ENCODE data around the gene TXNRD1.
"Not testable (repeated sequence)": the region's sequence is repeated elsewhere in the genome, so short reads cannot be mapped to it uniquely, and the experiment has no call there.

TXNRD1 gene

DNA sequence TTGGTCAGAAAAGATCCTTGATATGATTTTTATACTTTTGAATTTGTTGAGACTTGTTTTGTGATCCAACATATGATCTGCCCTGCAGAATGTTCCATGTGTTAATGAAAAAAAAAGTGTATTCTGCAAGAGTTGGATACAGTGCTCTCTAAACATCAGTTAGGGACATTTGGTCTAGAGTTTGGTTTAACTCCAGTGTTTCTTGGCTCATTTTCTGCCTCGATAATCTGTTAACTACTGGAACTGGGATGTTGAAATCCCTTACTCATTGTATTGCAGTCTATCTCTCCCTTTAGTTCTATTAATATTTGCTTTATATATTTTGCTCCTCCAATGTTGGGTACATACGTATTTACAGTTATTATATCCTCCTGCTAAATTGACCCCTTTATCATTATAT lies 18.3 kb upstream of the TXNRD1 start:
- DNase-seq = no peak

DNA sequence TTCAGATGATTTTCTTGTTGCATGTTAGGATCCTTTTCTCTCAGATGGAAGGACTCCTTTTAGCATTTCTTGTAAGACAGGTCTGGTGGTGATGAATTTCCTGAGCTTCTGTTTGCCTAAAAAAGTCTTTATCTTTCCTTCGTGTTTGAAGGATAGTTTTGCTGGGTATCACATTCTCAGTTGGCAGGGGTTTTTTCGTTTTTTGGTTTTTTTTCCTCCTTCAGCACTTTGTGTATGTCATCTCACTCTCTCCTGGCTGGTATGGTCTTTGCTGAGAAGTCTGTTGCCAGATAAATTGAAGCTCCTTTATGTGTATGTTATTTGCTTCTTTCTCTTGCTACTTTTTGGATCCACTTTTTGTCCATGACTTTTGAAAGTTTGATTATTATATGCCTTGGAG lies 15.6 kb upstream of the TXNRD1 start:
- no peak for DNase-seq

DNA sequence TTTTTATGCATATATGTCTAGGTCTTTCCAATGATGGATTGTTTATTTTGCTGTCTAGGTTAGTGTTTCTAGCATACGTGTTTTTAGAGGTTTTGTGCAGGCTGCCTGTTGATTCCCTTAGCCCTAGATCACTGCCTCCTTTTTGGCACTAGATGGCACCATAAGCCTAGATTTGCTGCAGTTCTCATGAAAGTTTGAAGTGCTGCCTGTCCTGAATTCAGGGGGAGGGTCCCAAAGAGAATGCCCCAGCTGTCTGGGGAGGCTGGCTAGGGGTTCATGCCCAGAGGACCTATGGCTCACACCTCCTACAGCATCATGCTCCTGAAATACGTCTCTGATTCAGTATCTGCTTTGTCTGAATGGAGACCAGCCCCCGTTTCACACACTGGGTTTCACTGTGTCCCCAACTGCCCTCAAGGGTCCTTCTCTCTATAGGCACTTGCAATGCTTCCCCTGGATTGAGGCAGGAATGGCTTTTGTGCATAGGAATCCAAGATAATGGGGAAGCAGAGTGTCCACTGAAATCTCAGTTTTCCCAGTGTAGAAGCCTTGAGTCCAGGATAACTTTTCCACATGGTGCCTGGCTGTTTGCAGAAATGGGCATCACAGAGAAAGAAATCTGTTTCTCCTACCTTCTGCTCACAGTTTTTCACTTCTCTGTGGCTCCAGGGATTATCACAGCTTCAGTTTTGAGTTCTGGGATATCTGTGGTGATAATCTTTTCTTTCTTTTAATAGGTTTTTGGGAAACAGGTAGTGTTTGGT lies 14.2 kb upstream of the TXNRD1 start:
- peak; percentile 34 for DNase-seq

DNA sequence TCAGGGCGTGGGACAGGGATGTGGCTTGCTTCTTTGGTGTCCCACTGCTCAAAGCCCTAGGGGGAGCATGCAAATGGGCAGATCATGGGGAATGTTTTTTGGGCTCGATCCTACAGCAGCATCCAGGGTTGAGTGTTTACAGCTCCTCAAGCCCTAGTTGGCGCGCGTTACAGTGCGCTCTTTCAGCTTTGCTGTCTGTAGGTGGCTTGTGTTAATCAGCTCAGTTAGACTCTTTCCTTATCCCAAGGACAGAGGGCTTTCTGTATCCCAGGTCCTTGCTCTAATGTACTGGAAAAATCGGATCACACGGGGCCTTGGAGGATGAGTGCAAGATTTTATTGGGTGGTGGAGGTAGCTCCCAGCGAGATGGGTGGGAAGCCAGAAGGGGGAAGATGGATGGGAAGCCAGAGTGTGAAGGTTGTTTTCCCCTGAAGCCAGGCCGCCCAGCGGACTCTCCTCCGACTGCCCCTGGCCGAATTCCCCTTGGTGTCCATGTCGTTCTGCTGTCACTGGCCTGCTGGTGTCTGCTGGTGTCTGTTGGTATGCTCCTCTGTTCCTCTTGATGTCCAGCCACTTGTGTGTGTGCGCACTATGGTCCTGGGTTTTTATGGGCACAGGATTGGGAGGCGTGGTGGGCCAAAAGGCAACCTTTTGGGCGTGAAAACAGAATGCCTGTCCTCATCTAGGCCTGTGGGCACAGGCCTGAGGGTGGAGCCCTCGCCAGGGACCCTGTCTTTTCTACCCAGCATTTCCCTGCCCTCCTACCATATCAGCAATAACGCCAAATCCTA lies 10.7 kb upstream of the TXNRD1 start:
- DNase-seq = no peak

DNA sequence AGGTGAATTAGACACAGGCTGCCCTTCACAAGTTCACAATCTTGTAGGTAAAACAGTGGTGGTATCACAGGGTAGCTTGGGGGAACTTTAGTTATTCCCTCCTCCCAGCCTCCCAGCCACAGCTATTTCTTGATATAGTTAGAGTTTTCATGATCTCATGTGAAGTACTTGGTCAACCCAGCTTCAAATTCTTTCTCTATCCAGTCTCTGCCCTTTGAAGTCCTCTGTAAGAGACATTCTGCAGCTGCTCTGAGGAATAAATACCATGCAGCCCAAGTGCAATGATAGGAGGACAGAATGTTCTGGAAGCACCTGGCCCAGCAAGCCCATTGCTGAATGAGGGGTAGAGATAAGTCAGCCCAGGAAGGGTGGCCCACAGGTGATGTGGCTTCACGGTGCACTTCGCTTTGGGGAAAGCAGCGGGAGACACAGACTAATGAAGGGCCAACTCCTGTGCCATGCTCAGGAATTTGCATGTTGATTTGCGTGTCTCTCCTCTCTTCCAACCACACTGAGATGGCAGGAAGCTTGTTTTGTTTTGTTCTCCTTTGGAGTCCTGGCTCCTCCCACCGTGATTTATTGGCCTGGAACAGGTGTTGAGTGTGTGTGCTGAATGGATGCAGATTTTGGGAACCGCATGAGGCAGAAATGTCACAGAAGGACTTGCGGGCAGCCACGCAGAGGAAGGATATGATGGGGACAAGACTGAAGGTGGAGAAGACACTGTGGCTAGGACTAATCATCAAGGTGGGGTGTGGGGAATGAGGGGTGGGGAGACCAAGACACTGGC lies 8.0 kb upstream of the TXNRD1 start:
- DNase-seq = no peak

DNA sequence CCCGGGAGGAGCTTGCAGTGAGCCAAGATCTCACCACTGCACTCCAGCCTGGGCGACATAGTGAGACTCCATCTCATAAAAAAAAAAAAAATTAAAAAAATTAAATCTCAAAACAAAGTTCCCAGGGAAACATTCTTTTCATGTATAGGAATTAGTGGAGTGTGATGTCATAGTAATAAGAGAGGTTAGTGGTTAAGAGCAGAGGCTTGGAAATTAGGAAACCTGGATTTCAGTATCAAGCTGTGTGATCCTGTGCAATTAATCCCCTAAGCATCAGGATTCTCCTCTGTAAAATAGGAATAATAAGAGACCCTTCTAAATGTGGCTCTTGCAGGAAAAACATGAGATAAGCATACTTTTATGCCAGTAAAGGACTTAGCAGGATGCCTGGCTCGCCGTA lies 3.1 kb upstream of the TXNRD1 start:
- DNase-seq = no peak

DNA sequence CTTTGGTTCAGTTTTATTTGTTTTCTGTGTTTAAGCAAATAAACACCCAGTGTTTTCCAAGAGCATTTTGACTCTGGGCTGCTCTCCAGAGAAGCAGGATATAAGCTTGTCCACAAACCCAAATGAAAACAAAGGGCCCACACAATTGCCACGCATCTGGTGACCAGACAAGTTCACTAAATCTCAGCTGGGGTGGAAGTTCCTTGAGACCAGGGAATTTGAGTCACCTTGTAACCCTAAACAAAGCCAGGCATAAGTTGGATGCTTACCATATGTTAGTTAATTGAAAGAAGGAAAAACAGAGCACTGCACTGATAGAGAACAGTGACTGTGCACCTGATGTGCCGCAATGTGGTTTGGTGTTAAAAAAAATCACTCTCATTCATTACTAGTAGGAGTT lies 1.6 kb upstream of the TXNRD1 start:
- no peak for DNase-seq

DNA sequence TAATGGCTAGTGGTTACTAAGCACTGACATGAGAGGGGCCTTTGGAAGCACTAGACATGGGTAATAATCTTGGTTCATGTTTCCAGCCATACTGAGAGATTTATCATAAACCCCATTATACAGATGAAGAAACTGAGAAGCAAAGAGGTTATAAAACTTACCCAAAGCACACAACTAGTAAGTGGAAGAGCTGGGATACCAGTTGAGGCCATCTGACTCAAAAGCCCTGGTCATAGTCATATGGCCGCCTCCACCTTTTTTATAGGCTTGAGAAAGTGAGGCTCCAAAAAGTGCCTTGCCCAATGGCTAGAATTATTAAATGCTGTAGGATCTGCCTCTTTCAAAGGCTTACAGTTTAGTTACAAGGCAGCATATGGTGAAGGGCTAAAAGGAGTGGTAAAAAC lies 944 bp downstream of the TXNRD1 start:
- no peak for DNase-seq

DNA sequence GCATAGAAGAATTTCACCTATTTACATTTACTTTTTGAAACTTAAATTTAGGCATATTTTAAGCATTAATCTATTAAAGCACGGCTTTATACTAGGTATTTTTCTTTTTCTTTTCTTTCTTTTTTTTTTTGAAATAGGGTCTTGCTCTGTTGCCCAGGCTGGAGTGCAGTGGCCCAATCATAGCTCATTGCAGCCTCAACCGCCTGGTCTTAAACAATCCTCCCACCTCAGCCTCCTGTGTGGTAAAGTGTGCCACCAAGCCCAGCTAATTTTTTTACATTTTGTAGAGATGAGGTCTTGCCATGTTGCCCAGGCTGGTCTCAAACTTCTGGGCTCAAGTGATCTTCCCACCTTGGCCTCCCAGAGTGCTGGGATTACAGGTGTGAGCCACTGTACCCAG lies 2.9 kb downstream of the TXNRD1 start:
- DNase-seq = not testable (repeated sequence)

DNA sequence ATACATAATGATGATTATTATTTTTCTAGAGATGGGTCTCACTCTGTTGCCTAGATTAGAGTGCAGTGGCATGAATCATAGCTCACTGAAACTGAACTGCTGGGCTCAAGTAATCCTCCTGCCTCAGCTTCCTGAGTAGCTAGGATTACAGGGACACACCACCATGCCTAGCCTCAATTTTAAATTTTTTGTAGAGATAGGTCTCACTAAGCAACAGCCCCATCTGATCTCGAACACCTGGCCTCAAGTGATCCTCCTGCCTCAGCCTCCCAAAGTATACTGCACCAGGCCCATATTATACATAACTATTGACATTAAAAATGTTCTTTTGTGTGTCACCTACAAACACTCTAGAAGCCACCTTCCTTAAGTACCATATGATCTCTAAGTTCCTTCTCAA lies 3.4 kb downstream of the TXNRD1 start:
- DNase-seq = no peak

DNA sequence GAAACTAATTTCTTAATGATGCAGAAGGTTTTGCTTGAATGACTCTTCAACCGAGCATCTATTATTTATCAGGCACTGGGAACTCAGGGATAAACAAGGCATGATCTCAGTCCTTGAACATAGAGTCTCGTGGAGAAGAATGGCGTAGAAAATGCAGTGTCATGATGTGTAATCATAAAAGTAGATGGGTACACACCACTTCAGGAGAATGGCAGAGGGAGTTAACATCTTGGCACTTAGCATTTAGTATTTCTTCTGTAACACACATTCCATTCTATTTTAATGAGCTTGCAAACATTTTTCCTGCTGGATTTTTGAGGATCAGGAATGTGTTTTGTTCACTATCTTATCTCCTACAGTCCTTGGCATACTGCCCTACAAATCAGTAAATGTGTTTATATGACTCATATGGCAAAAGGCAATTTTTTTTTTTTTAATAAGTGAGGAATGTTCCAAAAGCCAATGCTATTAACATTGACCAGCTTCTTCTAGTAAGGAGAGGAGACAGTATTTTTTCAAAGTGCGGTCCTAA lies 3.8 kb downstream of the TXNRD1 start:
- DNase-seq = no peak

DNA sequence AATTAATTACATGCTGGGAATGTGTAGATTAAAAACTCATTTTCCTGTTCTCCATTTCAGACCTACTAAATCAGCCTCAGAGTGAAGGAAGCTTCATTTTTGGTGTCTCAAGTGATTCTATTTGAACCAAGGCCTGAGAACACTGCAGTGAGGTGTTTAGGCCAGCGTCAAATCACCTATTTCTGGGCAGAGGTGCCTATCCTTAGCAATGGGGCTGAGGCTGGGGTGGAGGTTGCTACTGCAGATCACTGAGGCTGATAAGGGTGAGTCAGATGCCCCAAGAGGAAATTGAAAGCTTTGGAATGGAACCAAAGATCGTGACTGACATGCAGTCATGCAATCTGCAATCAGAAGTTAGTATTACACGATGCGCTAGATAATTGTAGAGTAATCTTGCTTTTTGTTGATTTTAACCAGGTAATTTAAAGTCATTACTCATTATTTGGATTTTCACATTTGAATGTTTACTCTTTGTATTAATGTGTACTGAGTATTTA lies 4.4 kb downstream of the TXNRD1 start:
- DNase-seq = peak; percentile 82

DNA sequence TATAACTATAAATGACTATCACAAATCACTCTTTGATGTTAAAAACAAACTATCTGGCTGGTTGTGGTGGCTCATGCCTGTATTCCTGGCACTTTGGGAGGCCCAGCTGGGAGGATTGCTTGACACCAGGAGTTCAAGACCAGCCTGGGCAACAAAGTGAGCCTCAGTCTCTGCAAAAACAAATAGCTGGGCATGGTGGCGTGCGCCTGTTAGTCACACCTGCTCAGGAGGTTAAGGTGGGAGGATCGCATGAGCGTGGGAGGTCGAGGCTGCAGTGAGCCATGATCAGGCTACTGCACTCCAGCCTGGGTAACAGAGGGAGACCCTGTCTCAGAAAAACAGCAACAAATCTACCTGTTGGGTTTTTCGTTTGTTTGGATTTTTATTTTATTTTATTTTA lies 5.4 kb downstream of the TXNRD1 start:
- no peak for DNase-seq

DNA sequence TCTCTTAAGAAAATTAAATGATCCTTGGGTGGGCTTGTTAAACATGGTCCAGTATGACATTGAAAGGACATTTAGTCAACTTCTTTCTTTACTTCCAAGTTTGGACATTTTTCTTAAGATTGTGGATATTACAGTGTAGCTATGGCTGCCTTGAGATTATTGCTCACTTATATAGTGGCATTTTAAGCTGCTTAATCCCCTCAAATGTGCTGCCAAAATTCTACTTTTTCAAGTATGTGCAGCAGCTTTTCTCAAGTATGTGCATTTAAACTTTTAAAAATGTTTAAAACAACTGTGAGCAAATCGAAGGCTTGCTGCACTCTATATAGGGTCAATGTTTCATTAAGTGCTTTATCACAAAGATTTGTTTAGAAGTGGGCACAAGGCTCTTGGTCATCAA lies 7.4 kb downstream of the TXNRD1 start:
- DNase-seq = no peak

DNA sequence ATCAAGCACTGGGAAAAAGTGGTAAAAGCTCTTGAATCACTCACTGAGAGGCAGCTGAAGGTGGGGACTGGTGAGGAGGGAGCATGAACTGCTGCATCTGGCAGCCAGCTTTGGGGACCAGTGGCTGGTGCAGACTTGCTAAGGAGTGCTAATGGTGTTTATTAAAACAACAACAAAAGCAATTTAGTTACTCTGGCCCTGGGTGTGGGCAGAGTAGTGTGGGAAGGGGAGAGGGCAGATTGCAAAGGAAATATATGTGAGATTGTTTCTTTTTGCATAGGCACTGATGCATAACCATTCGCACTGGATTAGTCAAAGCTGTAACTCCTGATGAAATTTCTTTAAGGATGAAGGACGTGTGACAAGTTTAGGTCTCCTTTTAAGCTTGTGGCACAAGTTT lies 8.1 kb downstream of the TXNRD1 start:
- no peak for DNase-seq

DNA sequence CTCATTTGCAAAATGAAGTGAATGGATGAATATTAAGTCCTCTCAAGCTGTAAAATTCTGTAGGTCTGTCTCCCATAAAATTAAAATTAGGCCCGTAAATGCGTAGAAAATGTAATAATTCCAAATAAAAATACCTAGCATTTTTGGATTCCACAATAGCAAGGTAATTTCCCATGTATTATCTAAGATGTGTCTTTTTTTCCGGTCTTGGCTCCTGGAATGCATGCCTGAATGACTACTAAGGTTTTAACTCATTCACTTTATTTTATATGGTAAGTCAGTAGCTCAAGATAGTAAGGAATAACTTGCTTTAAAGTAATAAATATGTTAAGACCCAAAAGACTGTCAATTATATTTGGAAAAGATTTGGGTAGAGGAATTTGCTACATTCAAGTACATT lies 11.1 kb downstream of the TXNRD1 start:
- no peak for DNase-seq

DNA sequence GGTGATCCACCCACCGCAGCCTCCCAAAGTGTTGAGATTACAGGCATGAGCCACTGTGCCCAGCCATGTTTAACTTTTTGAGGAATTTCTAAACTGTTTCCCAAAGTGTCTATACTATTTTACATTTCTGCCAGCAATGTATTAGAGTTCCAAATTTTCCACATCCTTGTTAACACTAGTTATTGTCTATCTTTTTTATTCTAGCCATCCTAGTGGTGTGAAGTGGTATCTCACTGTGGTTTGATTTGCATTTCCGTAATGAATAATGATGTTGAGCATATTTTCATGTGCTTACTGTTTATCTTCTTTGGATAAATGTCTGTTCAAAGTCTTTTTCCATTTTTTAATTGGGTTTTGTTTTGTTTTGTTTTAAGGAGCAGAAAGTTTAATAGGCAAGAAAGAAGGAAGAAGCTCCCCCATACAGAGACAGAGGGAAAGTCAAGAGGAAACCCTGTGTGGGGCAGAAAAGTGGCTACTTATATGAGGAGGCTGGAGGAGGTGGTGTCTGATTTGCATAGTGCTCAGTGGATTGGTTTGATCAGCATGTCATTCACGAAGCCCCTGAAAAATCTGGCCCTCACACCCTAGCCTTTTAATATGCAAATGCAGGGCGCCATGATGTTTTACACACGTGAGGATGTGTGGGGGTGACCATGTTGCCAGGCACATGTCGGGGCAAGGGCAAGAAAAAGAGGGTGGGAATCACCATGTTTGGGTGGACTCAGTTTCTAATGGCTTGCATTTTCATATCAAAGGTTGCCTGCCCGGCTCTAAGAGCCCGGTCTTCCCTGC lies 14.9 kb downstream of the TXNRD1 start:
- DNase-seq = no peak

DNA sequence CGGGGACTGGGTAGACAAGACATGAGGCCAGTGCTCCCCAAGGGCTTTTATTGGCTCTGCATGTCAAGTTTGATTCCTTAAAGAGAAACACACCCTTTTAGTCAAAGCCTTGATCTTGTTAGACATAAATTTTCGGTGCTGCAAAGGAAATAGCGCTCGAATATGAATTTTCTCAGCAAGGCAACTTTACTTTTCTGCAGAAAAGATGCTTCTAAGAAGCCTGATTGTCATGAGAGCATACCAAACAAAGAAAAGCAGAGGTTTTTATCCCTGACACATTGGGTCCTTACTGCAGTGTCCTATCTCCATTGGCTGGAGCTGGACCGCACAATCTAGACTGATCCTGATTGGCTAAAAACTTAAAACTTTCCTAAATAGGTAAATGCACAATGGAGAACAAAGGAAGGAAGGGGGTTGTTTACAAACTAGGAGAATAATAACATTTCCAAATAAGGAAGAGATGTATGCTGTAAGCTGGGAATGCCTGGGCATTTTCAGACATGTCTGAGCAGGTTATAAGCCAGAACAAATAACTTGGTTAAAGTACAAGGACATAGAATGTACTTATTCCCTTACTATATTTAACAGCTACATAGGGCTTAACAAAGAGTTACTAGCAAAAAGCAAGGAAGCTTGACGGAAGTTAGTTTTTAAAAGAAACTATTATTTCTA lies 17.2 kb downstream of the TXNRD1 start:
- DNase-seq = no peak

DNA sequence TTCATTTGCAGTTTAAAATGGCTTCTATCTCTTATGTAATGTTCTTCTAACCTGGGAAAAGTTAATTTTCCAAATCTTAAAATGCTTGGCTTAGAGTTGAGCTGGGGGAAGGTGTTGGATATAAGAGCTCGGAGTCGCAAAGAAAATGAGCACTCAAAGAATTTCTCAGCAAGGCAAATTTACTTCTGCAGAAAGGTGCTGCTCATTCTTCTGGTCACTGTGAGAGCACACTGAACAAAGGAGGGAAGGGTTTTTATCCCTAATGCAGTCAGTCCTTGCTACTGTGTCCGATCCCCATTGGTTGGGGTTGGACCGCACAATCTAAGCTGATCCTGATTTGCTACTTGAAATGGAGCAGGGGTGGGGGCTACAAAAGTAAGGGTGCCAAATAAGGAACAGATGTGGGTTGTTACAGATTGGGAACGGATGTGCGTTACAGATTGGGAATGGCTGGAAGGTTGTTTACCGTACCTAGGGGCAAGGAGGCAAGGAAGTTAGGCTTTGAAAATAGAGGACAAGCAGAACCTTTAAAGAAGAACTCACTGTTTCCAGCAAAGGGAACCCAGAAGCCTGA lies 19.4 kb downstream of the TXNRD1 start:
- no peak for DNase-seq

DNA sequence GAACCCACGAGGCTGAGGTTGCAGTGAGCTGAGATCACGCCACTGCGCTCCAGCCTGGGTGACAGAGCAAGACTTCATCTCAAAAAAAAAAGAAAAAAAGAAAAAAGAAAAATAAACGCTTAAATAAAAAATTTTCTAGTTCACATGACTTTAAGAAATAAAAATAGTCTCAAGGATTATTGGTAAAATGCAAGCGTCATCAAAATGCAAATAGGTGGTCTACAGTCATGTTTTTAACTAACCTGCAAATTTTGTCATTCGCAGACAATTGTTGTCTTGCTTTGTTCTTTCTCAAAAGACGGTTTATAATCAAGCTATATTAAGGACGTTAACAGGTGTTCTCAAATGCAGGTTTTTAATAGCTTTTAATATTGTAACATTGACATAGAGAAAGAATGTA lies 22.4 kb downstream of the TXNRD1 start:
- DNase-seq = no peak

DNA sequence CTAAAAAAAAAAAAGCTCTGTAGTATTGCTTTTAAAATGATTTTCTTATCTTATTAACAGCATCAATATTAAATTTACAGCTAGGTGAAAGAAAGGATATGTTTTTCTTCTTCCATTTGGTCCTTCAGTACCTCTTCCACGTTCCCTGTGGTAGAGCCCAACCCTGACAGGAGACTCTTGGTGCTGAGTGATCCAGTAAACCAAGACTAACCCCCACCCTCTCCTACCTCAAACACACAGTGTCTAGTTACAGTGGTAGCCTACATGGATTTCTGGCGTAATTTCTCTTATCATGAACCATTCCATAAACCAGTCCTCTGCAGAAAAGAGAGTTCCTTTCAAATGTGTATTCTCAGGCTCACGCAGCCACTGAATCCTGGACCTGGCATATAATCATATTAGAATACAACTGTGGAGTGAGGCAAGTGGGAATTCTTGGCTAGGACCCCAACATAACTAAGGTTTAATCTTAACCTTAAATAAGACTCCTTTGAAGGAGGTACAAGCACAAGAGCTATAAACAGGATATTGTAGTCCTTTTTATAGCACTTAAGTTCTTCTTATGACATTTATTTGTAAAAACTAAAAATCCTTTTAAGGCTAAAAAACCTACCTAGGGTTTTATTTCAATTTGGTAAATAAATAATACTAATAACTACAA lies 27.1 kb downstream of the TXNRD1 start:
- no peak for DNase-seq
